H1 (cell line): Measurements from ENCODE around the gene MUC13. TPM values are rescaled to one million over a fixed set of nuclear protein-coding genes. Genes with fewer than 3 reads are reported as not detected.

Experiments
- CTCF ChIA-PET: fragments of 300-600 bp; sonication (Branson Sonifier 250); formaldehyde crosslinking; loops from one replicate; lab custom pipeline; 2021; ENCODE audit not compliant: partially characterized antibody; lab: Charles Lee
- POLR2A ChIA-PET: fragments of 300-600 bp; sonication (Branson Sonifier 250); formaldehyde crosslinking; loops from one replicate; lab custom pipeline; 2021; ENCODE audit warnings: inconsistent platforms; ENCODE audit not compliant: partially characterized antibody; lab: Charles Lee
- DNase-seq, 2 experiments: peaks; one replicate each; pipeline versions ENCODE4 v3.0.0 to v3.0.0-alpha.2; 2010 to 2022; ENCODE audit warnings: low spot score in 2 of 2, low read depth in 1 of 2, mixed read lengths in 1 of 2
- FAIRE-seq: peaks from 2 replicates; lab custom pipeline; 2011; peaks lifted over from hg19 to GRCh38; lab: Jason Lieb, UNC
- H2AFZ ChIP-seq: 2 replicates; pipeline ENCODE4 v1.8.1; 2012; ENCODE audit warnings: low read length, inconsistent platforms
- H2AK5ac ChIP-seq: 2 replicates; pipeline ENCODE4 v1.6.1; 2013; ENCODE audit warnings: low read depth, low read length
- H2BK120ac ChIP-seq: replicated peaks from 2 replicates; pipeline ENCODE3; 2013; ENCODE audit warnings: low read depth, low read length, inconsistent platforms
- H2BK12ac ChIP-seq: 2 replicates; pipeline ENCODE4 v1.6.1; 2013; ENCODE audit warnings: low read depth, low read length
- H2BK15ac ChIP-seq: 2 replicates; pipeline ENCODE4 v1.6.1; 2013; ENCODE audit warnings: low read length
- H2BK20ac ChIP-seq: 2 replicates; pipeline ENCODE4 v1.6.1; 2013; ENCODE audit warnings: low read length
- H2BK5ac ChIP-seq: 2 replicates; pipeline ENCODE4 v1.6.1; 2013; ENCODE audit warnings: low read depth, low read length
- H3K14ac ChIP-seq: 2 replicates; pipeline ENCODE4 v1.6.1; 2013; ENCODE audit warnings: inconsistent platforms; ENCODE audit not compliant: insufficient read length
- H3K18ac ChIP-seq: 2 replicates; pipeline ENCODE4 v1.6.1; 2013; ENCODE audit warnings: low read length; ENCODE audit errors: extremely low read depth
- H3K23ac ChIP-seq: 2 replicates; pipeline ENCODE4 v1.6.1; 2013; ENCODE audit warnings: inconsistent platforms; ENCODE audit not compliant: insufficient read length
- H3K23me2 ChIP-seq: 2 replicates; pipeline ENCODE4 v1.6.1; 2013; ENCODE audit warnings: low read depth, low read length
- H3K27ac ChIP-seq: 2 replicates; pipeline ENCODE4 v1.6.1; 2011; ENCODE audit warnings: low read depth, low read length, inconsistent platforms
- H3K27me3 ChIP-seq, 4 experiments: replicated peaks in 1 of 4; 1 replicate in 1 of 4; 2 replicates in 3 of 4; pipeline versions ENCODE4 v1.6.1 to v1.8.1; 2011 to 2013; ENCODE audit warnings: low read length in 3 of 4, mild to moderate bottlenecking in 3 of 4, inconsistent platforms in 2 of 4, mixed read lengths in 2 of 4, moderate library complexity in 1 of 4; ENCODE audit not compliant: control insufficient read depth in 3 of 4, insufficient read depth in 3 of 4; ENCODE audit errors: extremely low read depth in 1 of 4
- H3K36me3 ChIP-seq, 4 experiments: 2 replicates each; pipeline versions ENCODE4 v1.6.1 to v1.8.1; 2011 to 2013; ENCODE audit warnings: mild to moderate bottlenecking in 4 of 4, low read length in 3 of 4, moderate library complexity in 2 of 4, control low read depth in 1 of 4, inconsistent platforms in 1 of 4; ENCODE audit not compliant: insufficient read depth in 4 of 4, control insufficient read depth in 2 of 4
- H3K4ac ChIP-seq: replicated peaks from 2 replicates; pipeline ENCODE3; 2013; ENCODE audit warnings: low read length, low read depth, mixed read lengths, inconsistent platforms; ENCODE audit not compliant: insufficient read length
- H3K4me1 ChIP-seq, 4 experiments: replicated peaks in 1 of 4; 1 replicate in 1 of 4; 2 replicates in 3 of 4; pipeline versions ENCODE4 v1.6.1 to v1.8.1; 2011 to 2013; ENCODE audit warnings: low read length in 3 of 4, inconsistent platforms in 2 of 4, mixed read lengths in 1 of 4; ENCODE audit not compliant: insufficient read depth in 4 of 4, control insufficient read depth in 3 of 4
- H3K4me2 ChIP-seq, 2 experiments: 2 replicates each; pipeline versions ENCODE4 v1.6.1 to v1.8.1; 2011 to 2013; ENCODE audit warnings: low read depth in 2 of 2, low read length in 2 of 2, control low read depth in 1 of 2, inconsistent platforms in 1 of 2, mild to moderate bottlenecking in 1 of 2; ENCODE audit not compliant: insufficient read depth in 1 of 2
- H3K4me3 ChIP-seq, 4 experiments: fragments of 200-600, 300-600 bp in 1 of 4; sonication (generic), shearing (Covaris generic), sonication (Bioruptor Twin) in 1 of 4; 2 replicates each; pipeline versions ENCODE4 v1.5.1 to v1.8.1; 2011 to 2016; ENCODE audit warnings: low read length in 4 of 4, low read depth in 3 of 4, control low read depth in 2 of 4, inconsistent platforms in 2 of 4, mild to moderate bottlenecking in 2 of 4, mixed read lengths in 1 of 4, moderate library complexity in 1 of 4; ENCODE audit not compliant: insufficient read depth in 2 of 4; ENCODE audit errors: extremely low read depth in 1 of 4
- H3K56ac ChIP-seq: replicated peaks from 2 replicates; pipeline ENCODE3; 2013; ENCODE audit warnings: low read depth, mild to moderate bottlenecking, mixed read lengths, low read length, inconsistent platforms; ENCODE audit not compliant: insufficient read length
- H3K79me1 ChIP-seq: 2 replicates; pipeline ENCODE4 v1.6.1; 2013; ENCODE audit warnings: low read depth, low read length, control low read depth
- H3K79me2 ChIP-seq, 2 experiments: 2 replicates each; pipeline versions ENCODE4 v1.6.1 to v1.8.1; 2012 to 2013; ENCODE audit warnings: low read length in 2 of 2, mild to moderate bottlenecking in 2 of 2, inconsistent platforms in 1 of 2; ENCODE audit not compliant: insufficient read depth in 2 of 2, control insufficient read depth in 1 of 2
- H3K9ac ChIP-seq, 4 experiments: replicated peaks in 1 of 4; 1 replicate in 1 of 4; 2 replicates in 3 of 4; pipeline versions ENCODE4 v1.6.1 to v1.8.1; 2011 to 2013; ENCODE audit warnings: low read depth in 3 of 4, low read length in 3 of 4, control low read depth in 2 of 4, mild to moderate bottlenecking in 2 of 4, moderate library complexity in 2 of 4, inconsistent platforms in 1 of 4; ENCODE audit errors: extremely low read depth in 1 of 4
- H3K9me3 ChIP-seq, 2 experiments: 2 replicates each; pipeline versions ENCODE4 v1.6.1 to v1.8.1; 2012 to 2013; ENCODE audit warnings: mild to moderate bottlenecking in 2 of 2, moderate library complexity in 2 of 2, control low read depth in 1 of 2, inconsistent platforms in 1 of 2, low read depth in 1 of 2, low read length in 1 of 2, mixed read lengths in 1 of 2; ENCODE audit not compliant: insufficient read depth in 2 of 2
- H4K20me1 ChIP-seq, 2 experiments: replicated peaks in 1 of 2; 2 replicates each; pipeline versions ENCODE3 to v1.8.1; 2011 to 2013; ENCODE audit warnings: inconsistent platforms in 2 of 2, low read length in 2 of 2, mild to moderate bottlenecking in 1 of 2; ENCODE audit not compliant: insufficient read depth in 2 of 2, control insufficient read depth in 1 of 2
- H4K5ac ChIP-seq: 2 replicates; pipeline ENCODE4 v1.6.1; 2013; ENCODE audit warnings: low read length, low read depth, mixed read lengths, inconsistent platforms; ENCODE audit not compliant: insufficient read length
- H4K8ac ChIP-seq: 2 replicates; pipeline ENCODE4 v1.8.0; 2013; ENCODE audit warnings: mild to moderate bottlenecking, moderate library complexity, low read length, inconsistent platforms; ENCODE audit not compliant: insufficient read depth; ENCODE audit errors: extremely low read depth
- H4K91ac ChIP-seq: replicated peaks from 2 replicates; pipeline ENCODE3; 2013; ENCODE audit warnings: low read length, mixed read lengths, inconsistent platforms; ENCODE audit not compliant: insufficient read length
- CREB1 ChIP-seq: IDR thresholded peaks from 2 replicates; pipeline ENCODE4 v1.6.1; 2012; ENCODE audit warnings: inconsistent platforms
- PHF8 ChIP-seq: fragments of 200-600 bp; sonication (generic); conservative IDR thresholded peaks from 2 replicates; pipeline ENCODE4 v1.7.1; 2012; ENCODE audit warnings: low read depth, mild to moderate bottlenecking, inconsistent platforms, low read length, moderate library complexity
- RBBP5 ChIP-seq: IDR thresholded peaks from 2 replicates; pipeline ENCODE4 v1.7.1; 2012; ENCODE audit warnings: low read depth, mild to moderate bottlenecking, inconsistent platforms, low read length, moderate library complexity, borderline replicate concordance
- RFX5 ChIP-seq: IDR thresholded peaks from 2 replicates; pipeline ENCODE4 v1.6.1; 2011; ENCODE audit warnings: low read depth, low read length, improper control_type of control experiment, borderline replicate concordance
- SIX5 ChIP-seq: IDR thresholded peaks from 2 replicates; pipeline ENCODE4 v1.6.1; 2011; ENCODE audit warnings: mild to moderate bottlenecking, low read depth, low read length
- WGBS, 2 experiments: shearing (Covaris generic) in 1 of 2; methylation state at CpG; one replicate each; pipeline versions ENCODE4 v1.1.6 to v1.1.7; 2013 to 2015; ENCODE audit warnings: low lambda C conversion rate in 2 of 2, mixed read lengths in 2 of 2, inconsistent platforms in 1 of 2, low coverage in 1 of 2, missing lambda C conversion rate in 1 of 2; ENCODE audit not compliant: insufficient replicate concordance in 2 of 2, insufficient coverage in 1 of 2, insufficient read length in 1 of 2; ENCODE audit errors: extremely low coverage in 1 of 2, missing lambda C conversion rate in 1 of 2; 5-methylcytosine and 5-hydroxymethylcytosine counted together
- polyA plus RNA-seq, 7 experiments: library from polyadenylated mRNA; depleted of rRNA in 3 of 7; stranded (reverse) in 5 of 7; unstranded in 2 of 7; fragments of >200 nt in 5 of 7; fragments of 200-250 nt in 2 of 7; gene quantifications; 1 replicate in 5 of 7; 2 replicates in 1 of 7; 4 replicates in 1 of 7; pipeline versions ENCODE4 v1.2.1 to v1.2.3, GENCODE V29; 2011 to 2013; ENCODE audit warnings: missing spikeins in 2 of 7, mixed read lengths in 2 of 7
- total RNA-seq: library from RNA; stranded (reverse); fragmentation: NEBNext Ultra II Directional; extraction: Animal tissue kit (Norgen Biotek cat#: 25700); gene quantifications from 2 replicates; pipeline ENCODE4 v1.2.1, GENCODE V29; 2021
- TF ChIP-seq, protein P1 (sequence below): IDR thresholded peaks from 2 replicates; pipeline ENCODE4 v1.6.1; 2011; ENCODE audit warnings: low read length, improper control_type of control experiment

The MUC13 gene
- total and polyA plus RNA-seq, 2 of the 8 experiments (the other 6 are each of a cell fraction or from before 2014, with no cell fraction given): not detected

DNA sequence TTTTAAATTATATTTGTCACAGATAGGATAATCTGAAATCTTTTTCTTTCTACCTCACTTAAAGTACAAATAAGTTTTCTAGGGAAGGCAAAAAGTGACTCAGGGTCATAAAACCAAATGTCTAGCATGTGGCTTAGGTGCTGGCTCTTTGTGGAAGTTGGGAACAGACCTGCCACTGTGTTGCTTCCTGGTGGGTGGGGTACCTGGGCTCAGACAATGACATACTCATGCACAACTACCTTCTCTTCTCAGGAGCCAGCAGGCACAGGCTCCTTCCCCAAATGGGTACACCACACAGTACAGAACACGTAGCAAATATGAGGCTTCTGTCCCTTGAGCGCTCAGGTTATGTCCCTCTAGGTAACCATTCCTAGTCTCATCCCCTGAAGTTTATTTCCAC lies 40.1 kb upstream of the MUC13 start:
- Histone ChIP-seq H2BK15ac (no peak overlapping the region), H3K56ac (no peak overlapping the region), H3K23ac (no peak overlapping the region), H3K14ac (no peak overlapping the region), H3K9ac (no peak overlapping the region), H3K27me3 (no peaks in the 10 kb centered on the region), H2BK12ac (no peak overlapping the region), H2BK20ac (no peak overlapping the region), H3K4me1 (no peaks in the 10 kb centered on the region), H2AFZ (no peak overlapping the region), H3K79me2 (no peaks in the 10 kb centered on the region), H2BK120ac (no peak overlapping the region), H3K27ac (no peak overlapping the region), H4K20me1 (no peaks in the 10 kb centered on the region), H3K4me2 (no peak overlapping the region), H2AK5ac (no peak overlapping the region), H4K8ac (no peak overlapping the region), H3K36me3 (peaks cover 0 to 4% (median 2%) of the 10 kb centered on the region in 4 experiments; a peak in 3 of 8 replicates), H3K9me3 (no peaks in the 10 kb centered on the region), H2BK5ac (no peak overlapping the region), H3K79me1 (no peaks in the 10 kb centered on the region), H4K5ac (no peak overlapping the region), H3K23me2 (no peaks in the 10 kb centered on the region), H3K18ac (no peak overlapping the region), H4K91ac (no peak overlapping the region), H3K4me3 (no peak overlapping the region), H3K4ac (no peak overlapping the region)
- ChIA-PET CTCF (no interaction called here), POLR2A (no interaction called here)
- WGBS, 2 experiments: 95% methylated on average over 2 of the region's 2 CpGs; no CpG with 5 or more reads in 1 of the 2 experiments
- FAIRE-seq (no peak), DNase-seq (no peak)
- TF ChIP-seq SIX5: no peak
- no peak for TF ChIP-seq RBBP5
- TF ChIP-seq RFX5: no peak
- TF ChIP-seq PHF8: no peak
- no peak for TF ChIP-seq CREB1
- TF ChIP-seq, protein P1, sequence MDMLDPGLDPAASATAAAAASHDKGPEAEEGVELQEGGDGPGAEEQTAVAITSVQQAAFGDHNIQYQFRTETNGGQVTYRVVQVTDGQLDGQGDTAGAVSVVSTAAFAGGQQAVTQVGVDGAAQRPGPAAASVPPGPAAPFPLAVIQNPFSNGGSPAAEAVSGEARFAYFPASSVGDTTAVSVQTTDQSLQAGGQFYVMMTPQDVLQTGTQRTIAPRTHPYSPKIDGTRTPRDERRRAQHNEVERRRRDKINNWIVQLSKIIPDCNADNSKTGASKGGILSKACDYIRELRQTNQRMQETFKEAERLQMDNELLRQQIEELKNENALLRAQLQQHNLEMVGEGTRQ: no peak
